ENCODE data around the gene AP2A2. TPM values are rescaled to one million over a fixed set of nuclear protein-coding genes. Genes with fewer than 3 reads are reported as not detected.

The AP2A2 gene
- total RNA-seq, 3 donors from 2014 or later = 44.6 to 112 (median 54.7) TPM

DNA sequence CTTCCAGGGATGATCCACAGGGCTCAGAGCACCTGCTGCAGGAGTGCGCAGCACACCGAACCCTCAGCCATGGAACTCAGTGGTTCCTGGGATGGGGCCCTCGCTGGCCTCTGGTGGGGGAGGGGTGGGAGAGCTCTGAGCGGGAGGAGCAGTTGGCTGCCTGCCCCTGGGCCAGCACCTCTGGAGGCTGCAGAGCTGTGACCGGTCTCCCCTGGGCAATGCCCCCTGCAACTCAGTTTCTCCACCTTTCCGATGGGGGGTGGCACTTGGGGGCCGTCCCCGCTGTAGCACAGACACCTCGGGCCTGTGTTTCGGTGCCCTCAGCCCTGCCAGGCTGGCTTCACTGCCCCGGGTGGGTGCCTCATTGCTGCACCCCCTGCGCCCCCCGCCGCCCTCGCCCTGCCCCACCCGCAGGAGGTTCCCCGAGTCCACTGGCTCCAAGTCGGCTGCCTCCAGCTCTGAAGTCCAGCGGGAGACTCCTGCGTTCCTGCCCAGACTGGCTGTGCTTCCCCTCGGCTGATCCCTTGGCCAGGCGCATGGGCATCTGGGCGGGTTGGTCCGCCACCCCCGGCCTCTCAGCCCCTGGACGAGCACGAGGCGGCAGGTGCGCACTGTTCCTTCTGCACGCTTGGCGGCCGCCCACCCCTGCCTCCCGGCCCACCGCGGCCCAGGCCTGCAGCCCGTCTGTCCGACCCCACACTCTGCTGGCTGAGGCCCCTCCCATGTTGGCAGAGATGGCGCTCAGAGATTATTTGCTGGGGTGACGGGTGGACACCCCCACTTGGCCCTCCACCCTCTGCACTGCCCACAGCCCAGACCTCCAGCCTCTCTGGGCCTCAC, 109.0 kb downstream of the AP2A2 start:
- Histone ChIP-seq H3K27ac (no peak overlapping the region), H3K4me3 (no peak overlapping the region), H3K4me1 (no peaks in the 10 kb centered on the region), H3K36me3 (no peaks in the 10 kb centered on the region), H3K9me3 (no peaks in the 10 kb centered on the region), H3K27me3 (peaks cover 0 to 44% of the 10 kb centered on the region in 2 donors)
- TF ChIP-seq, protein P1, sequence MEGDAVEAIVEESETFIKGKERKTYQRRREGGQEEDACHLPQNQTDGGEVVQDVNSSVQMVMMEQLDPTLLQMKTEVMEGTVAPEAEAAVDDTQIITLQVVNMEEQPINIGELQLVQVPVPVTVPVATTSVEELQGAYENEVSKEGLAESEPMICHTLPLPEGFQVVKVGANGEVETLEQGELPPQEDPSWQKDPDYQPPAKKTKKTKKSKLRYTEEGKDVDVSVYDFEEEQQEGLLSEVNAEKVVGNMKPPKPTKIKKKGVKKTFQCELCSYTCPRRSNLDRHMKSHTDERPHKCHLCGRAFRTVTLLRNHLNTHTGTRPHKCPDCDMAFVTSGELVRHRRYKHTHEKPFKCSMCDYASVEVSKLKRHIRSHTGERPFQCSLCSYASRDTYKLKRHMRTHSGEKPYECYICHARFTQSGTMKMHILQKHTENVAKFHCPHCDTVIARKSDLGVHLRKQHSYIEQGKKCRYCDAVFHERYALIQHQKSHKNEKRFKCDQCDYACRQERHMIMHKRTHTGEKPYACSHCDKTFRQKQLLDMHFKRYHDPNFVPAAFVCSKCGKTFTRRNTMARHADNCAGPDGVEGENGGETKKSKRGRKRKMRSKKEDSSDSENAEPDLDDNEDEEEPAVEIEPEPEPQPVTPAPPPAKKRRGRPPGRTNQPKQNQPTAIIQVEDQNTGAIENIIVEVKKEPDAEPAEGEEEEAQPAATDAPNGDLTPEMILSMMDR (IDR thresholded peaks at IDR 0.05) = no peak
- no peak for TF ChIP-seq POLR2A (IDR thresholded peaks at IDR 0.05)
- TF ChIP-seq POLR2AphosphoS5 (IDR thresholded peaks at IDR 0.05) = no peak
- no peak for DNase-seq (ENCODE audit: low spot score in 2 of 2)
- intact Hi-C loops (cut with DNase I; ENCODE audit: low total_unique reads) = no loop called here

DNA sequence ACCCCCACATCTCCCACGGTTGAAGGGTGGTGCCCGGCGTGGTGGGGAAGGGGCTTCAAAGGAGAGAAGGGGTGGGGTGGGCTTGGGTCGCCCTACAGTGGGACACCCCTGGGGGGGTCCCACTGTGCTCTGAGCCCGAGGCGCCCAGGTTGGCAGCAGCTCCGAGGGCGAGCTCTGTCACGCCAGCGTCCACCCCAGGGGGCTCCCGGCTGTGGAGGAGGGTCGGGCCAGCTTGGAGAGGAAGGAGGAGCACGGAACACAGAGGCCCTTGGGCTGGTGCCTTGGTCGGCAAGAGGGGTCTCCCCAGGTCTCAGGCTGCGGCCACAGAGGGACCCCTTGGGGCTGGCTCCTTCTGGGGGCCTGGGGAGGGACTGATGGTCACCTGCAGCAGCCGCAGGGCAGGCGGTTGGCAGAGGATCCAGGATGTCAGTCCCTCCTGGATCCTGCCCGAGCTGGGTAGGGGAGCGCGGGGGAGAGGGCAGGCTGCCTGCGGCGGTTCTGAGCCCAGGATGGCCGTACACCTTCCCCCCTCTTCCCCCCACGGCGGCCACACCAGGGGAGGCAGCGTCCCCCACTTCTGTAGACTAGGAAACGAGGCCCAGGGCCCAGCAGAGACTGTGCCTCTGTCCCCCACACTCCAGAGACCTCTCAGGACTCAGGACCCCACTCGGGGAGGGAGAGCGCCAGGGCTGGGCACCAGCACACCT, 110.1 kb downstream of the AP2A2 start:
- H3K9me3 ChIP-seq = no peaks in the 10 kb centered on the region
- H3K27me3 ChIP-seq = peaks cover 0 to 50% of the 10 kb centered on the region in 2 donors
- TF ChIP-seq, protein P1 (IDR thresholded peaks at IDR 0.05) = no peak
- TF ChIP-seq POLR2AphosphoS5 (IDR thresholded peaks at IDR 0.05) (no peak), POLR2A (IDR thresholded peaks at IDR 0.05) (no peak)
- DNase-seq (ENCODE audit: low spot score in 2 of 2) = no peak
- intact Hi-C loops (cut with DNase I; ENCODE audit: low total_unique reads) = no loop called here
- H3K36me3 ChIP-seq = no peaks in the 10 kb centered on the region
- no peaks in the 10 kb centered on the region for H3K4me1 ChIP-seq
- H3K27ac ChIP-seq = no peak overlapping the region
- H3K4me3 ChIP-seq = peak overlapping the region in 1 of 3 donors; percentile 16

DNA sequence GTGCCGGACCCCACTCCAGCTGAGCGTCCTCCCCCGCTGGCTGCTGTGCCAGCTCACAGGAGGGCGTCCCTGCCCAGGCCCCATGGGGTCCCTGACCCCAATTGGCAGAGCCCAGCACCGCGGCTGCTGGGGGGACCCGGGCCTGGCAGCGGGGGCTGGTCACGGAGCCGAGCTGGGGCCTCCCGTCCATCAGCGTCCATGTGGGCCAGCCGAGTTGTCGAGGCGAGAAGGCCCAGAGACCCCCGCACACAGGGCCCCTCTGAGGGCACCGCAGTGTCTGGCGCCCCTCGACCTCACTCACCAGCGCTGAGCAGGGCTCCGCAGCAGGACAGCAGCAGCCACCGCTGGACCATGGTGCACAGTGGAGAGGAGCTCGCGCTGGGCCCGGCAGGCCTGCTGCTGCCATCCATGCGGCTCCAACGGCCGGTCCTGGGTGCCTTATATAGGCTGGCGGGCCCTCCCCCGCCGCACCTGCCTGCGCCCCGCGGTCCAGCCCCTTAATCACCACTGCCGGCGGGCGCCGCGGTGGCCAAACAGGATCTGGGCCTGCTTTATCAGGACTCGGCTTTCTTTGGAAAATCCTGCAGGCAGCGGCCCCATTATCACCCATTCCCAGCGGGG, 110.7 kb downstream of the AP2A2 start, which contains the start of gene MUC6:
MUC6 (minus strand) TSS at position 416 of the 621 bp plus-strand sequence; CDS start at position 353, 63 bp downstream.
- TF ChIP-seq, protein P1 (IDR thresholded peaks at IDR 0.05) = no peak
- TF ChIP-seq POLR2A (IDR thresholded peaks at IDR 0.05) = no peak
- no peak for TF ChIP-seq POLR2AphosphoS5 (IDR thresholded peaks at IDR 0.05)
- Histone ChIP-seq H3K27ac (no peak within 1 kb of the TSS), H3K4me1 (no peaks in the 10 kb centered on the region), H3K4me3 (peak within 1 kb of the TSS in 1 of 3 donors; percentile 16), H3K36me3 (no peaks in the 10 kb centered on the region), H3K9me3 (no peaks in the 10 kb centered on the region), H3K27me3 (peaks cover 0 to 57% of the 10 kb centered on the region in 2 donors)
- intact Hi-C loops (cut with DNase I; ENCODE audit: low total_unique reads) = no loop called here
- no peak for DNase-seq (ENCODE audit: low spot score in 2 of 2)

DNA sequence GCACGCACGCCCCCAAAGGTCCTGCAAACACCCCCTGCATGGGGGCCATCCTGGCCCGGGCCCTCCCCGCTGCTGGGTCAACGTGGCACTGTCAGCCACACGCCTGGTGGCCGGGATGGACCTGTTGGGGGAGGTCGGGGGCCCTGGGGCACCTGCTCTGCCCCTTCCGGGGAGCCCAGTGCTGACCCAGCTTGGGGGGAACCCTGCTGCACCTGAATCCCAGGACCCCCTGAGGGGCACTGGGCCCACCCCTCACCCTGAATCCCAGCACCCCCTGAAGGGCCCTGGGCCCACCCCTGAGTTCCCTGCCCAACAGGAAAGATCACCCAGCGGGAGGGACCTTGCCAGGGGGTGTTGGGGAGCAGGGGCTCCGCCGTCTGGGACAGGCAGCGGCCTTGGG, 111.3 kb downstream of the AP2A2 start:
- H3K36me3 ChIP-seq = no peaks in the 10 kb centered on the region
- H3K9me3 ChIP-seq = no peaks in the 10 kb centered on the region
- intact Hi-C loops (cut with DNase I; ENCODE audit: low total_unique reads) = no loop called here
- peaks cover 0 to 61% of the 10 kb centered on the region in 2 donors for H3K27me3 ChIP-seq
- H3K4me1 ChIP-seq = no peaks in the 10 kb centered on the region
- TF ChIP-seq POLR2A (IDR thresholded peaks at IDR 0.05) = no peak
- DNase-seq (ENCODE audit: low spot score in 2 of 2) = no peak
- H3K27ac ChIP-seq = no peak overlapping the region
- H3K4me3 ChIP-seq = no peak overlapping the region

DNA sequence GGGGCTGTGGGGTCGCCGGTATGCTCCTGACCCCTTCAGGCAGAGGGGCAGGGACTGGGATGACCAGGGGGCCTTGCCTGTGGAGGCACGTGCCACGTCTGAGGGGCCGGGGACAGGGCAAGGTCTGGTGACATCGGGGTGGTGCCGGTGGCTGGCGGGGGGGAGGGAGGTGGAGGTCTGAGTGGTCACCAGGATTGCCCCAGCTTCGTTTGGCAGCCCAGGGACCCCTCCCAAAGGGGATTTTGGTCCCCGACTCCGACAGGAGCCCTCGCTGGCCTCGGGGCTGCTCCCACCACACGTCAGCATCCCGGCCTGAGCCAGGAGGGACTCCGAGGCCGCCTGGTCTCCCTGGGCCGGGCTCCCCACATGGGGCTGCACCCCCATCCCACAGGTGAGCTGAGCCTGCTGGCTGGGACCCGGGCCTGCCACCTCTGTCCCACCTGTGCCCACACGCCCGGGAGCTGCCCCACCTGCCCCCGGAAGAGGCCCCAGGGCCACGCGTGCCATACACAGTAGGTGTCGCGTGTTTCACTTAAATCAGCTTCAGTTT, 111.9 kb downstream of the AP2A2 start:
- no peaks in the 10 kb centered on the region for H3K4me1 ChIP-seq
- intact Hi-C loops (cut with DNase I; ENCODE audit: low total_unique reads) = no loop called here
- no peak overlapping the region for H3K27ac ChIP-seq
- H3K4me3 ChIP-seq = no peak overlapping the region
- no peaks in the 10 kb centered on the region for H3K36me3 ChIP-seq
- DNase-seq (ENCODE audit: low spot score in 2 of 2) = no peak
- H3K27me3 ChIP-seq = peaks cover 0 to 61% of the 10 kb centered on the region in 2 donors
- H3K9me3 ChIP-seq = no peaks in the 10 kb centered on the region
- TF ChIP-seq POLR2AphosphoS5 (IDR thresholded peaks at IDR 0.05) = no peak
- TF ChIP-seq, protein P1 (IDR thresholded peaks at IDR 0.05) = no peak
- no peak for TF ChIP-seq POLR2A (IDR thresholded peaks at IDR 0.05)

Data from breast epithelium (tissue), 4 donors.